Measurements from ENCODE around the gene CADM4. TPM values are rescaled to one million over a fixed set of nuclear protein-coding genes. Genes with fewer than 3 reads are reported as not detected.

CADM4 gene
- total and polyA plus RNA-seq, 10 of the 15 experiments (the other 5 are each of a cell fraction or from before 2014, with no cell fraction given) = 0.04 to 0.12 (median 0.08) TPM; not detected in 5

DNA sequence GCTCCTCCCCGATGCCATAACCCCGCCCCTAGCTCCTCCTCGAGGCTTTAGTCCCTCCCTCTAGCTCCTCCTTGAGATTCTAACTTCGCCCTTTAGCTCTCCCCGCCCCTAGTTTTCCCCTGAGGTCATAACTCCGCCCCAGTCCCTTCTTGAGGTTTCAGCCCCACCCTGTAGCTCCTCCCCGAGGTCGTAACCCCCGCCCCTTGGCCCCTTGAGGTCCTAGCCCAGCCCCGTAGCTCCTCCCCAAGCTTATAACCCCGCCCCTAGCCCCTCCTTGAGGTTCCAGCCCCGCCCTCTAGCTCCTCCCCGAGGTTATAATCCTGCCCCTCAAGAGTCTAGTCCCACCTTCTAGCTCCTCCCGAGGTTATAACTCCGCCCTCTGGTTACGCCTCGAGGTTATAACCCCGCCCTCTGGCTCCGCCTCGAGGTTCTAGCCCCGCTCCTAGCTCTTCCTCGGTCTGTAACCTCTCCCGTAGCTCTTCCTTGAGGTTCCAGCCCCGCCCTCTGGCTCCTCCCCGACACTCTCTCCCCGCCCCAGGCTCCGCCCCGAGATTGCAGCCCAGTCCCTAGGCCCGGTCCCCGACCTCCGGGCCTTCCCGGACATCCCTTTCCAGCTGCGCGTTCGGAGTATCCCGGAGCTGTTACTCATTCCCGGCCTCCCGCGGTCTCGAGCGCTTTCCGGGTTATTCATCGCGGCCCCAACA is 28.9 kb upstream of the CADM4 start (continued):
- TF ChIP-seq, protein P1, sequence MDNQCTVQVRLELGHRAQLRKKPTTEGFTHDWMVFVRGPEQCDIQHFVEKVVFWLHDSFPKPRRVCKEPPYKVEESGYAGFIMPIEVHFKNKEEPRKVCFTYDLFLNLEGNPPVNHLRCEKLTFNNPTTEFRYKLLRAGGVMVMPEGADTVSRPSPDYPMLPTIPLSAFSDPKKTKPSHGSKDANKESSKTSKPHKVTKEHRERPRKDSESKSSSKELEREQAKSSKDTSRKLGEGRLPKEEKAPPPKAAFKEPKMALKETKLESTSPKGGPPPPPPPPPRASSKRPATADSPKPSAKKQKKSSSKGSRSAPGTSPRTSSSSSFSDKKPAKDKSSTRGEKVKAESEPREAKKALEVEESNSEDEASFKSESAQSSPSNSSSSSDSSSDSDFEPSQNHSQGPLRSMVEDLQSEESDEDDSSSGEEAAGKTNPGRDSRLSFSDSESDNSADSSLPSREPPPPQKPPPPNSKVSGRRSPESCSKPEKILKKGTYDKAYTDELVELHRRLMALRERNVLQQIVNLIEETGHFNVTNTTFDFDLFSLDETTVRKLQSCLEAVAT (IDR thresholded peaks at IDR 0.05) = no peak
- TF ChIP-seq, protein P2, sequence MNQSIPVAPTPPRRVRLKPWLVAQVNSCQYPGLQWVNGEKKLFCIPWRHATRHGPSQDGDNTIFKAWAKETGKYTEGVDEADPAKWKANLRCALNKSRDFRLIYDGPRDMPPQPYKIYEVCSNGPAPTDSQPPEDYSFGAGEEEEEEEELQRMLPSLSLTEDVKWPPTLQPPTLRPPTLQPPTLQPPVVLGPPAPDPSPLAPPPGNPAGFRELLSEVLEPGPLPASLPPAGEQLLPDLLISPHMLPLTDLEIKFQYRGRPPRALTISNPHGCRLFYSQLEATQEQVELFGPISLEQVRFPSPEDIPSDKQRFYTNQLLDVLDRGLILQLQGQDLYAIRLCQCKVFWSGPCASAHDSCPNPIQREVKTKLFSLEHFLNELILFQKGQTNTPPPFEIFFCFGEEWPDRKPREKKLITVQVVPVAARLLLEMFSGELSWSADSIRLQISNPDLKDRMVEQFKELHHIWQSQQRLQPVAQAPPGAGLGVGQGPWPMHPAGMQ (IDR thresholded peaks at IDR 0.05; ENCODE audit: borderline replicate concordance) = no peak

DNA sequence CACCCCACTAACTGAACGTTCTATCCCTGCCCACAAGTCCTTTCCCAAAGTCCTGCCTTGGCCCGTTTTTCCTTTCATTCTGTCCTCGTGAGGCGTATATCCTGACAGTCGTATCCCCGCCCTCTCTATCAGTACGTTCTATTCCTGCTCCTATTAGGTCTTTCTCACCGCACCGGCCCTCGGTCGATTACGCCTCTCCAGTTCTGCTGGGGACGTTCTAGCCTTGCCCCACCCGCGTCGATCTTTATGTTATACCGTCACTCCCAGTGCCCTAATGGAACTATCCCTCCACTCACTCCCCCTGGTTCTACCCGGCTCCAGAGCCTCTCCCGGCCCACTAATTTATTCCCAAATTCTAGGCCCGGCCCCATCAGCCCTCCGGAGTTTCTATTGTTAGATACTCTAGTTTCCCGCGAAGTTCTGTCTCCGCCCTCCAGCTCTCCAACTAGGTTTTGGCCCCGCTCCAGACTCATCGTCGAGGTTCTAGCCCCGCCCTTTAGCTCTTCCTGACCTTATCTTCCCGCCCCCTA is 28.3 kb upstream of the CADM4 start:
- in situ Hi-C loops (cut with MboI) (no loop called here), intact Hi-C loops (cut with micrococcal nuclease; ENCODE audit: unreplicated experiment) (loop anchor here (2.0 to 5.0 kb wide), 3 partner anchors 57 to 111 kb away; no protein-coding TSS in a partner anchor)
- no peak for FAIRE-seq
- no peak overlapping the region for H3K27ac ChIP-seq (ENCODE audit: control insufficient read depth, insufficient read depth)
- no peaks in the 10 kb centered on the region for H3K27me3 ChIP-seq (replicated peaks in 1 of 2; ENCODE audit: control insufficient read depth in 2 of 2, insufficient read depth in 2 of 2, low read length in 1 of 2)
- H3K4me1 ChIP-seq (ENCODE audit: control insufficient read depth, insufficient read depth, low read length) = peaks cover 14% of the 10 kb centered on the region
- ChIA-PET POLR2A (interaction anchor here (0.6 to 1.6 kb wide), 19 partner anchors 10 to 267 kb away, joined by 3 to 13 read pairs (median 5); partner anchors contain the start of genes IRGQ, SMG9, ZNF45 and ZNF575), RAD21 (ENCODE audit: unreplicated experiment) (interaction anchor here (0.6 to 2.9 kb wide), 48 partner anchors 8 to 427 kb away, joined by 3 to 86 read pairs (median 4); partner anchors contain the start of genes IRGQ, KCNN4, PHLDB3 and SMG9), CTCF (interaction anchor here (0.6 to 2.8 kb wide), 43 partner anchors 9 to 283 kb away, joined by 3 to 55 read pairs (median 4); partner anchors contain the start of genes IRGQ, KCNN4, SMG9 and XRCC1), SMC1A (ENCODE audit: uncharacterized antibody, unreplicated experiment) (interaction anchor here (0.5 to 3.3 kb wide), 33 partner anchors 9 to 427 kb away, joined by 3 to 43 read pairs (median 4); partner anchors contain the start of genes IRGQ, KCNN4, ZNF224 and ZNF45)
- DNase-seq (ENCODE audit: low read depth, low spot score) = no peak
- H3K36me3 ChIP-seq (ENCODE audit: control insufficient read depth in 2 of 2, insufficient read depth in 2 of 2, low read length in 1 of 2) = no peaks in the 10 kb centered on the region
- H2AFZ ChIP-seq (ENCODE audit: control insufficient read depth, low read depth, low read length) = peak overlapping the region; percentile 62
- H4K20me1 ChIP-seq (ENCODE audit: control insufficient read depth, insufficient read depth) = no peaks in the 10 kb centered on the region
- H3K9ac ChIP-seq (ENCODE audit: control insufficient read depth, insufficient read depth, low read length) = peak overlapping the region; percentile 38; the same call in 1 of the 2 replicates
- H3K79me2 ChIP-seq (ENCODE audit: control insufficient read depth, insufficient read depth, low read length) = no peaks in the 10 kb centered on the region
- 66% methylated on average over 29 of the region's 29 CpGs for WGBS (ENCODE audit: insufficient coverage, insufficient replicate concordance, low lambda C conversion rate, missing lambda C conversion rate)
- BruUV-seq (replicated peaks) = no TSS peak
- H3K9me3 ChIP-seq (replicated peaks; ENCODE audit: control insufficient read depth, insufficient read depth, low read length) = no peaks in the 10 kb centered on the region
- peak overlapping the region; percentile 59 for H3K4me3 ChIP-seq
- peak overlapping the region; percentile 85 for H3K4me2 ChIP-seq (ENCODE audit: control insufficient read depth, insufficient read depth)
- ATAC-seq = no peak
- TF ChIP-seq CREB1 (IDR thresholded peaks at IDR 0.05; ENCODE audit: low read depth) (0 out of 2 replicates have a peak, but pooled peaks have one; percentile 26), RBBP5 (conservative IDR thresholded peaks at IDR 0.05) (no peak), EGR1 (IDR thresholded peaks at IDR 0.05; ENCODE audit: borderline replicate concordance in 1 of 2, low read depth in 2 of 2, low read length in 2 of 2) (no peak), CBFB (IDR thresholded peaks at IDR 0.05; ENCODE audit: low read depth) (no peak), SP1 (IDR thresholded peaks at IDR 0.05; ENCODE audit: low read depth, low read length) (peak; percentile 5), SREBF1 (IDR thresholded peaks at IDR 0.05; ENCODE audit: low read length) (no peak), NFXL1 (IDR thresholded peaks at IDR 0.05; ENCODE audit: borderline replicate concordance) (no peak), MEF2B (IDR thresholded peaks at IDR 0.05; ENCODE audit: partially characterized antibody, poor library complexity, severe bottlenecking) (peak; percentile 26), RB1 (IDR thresholded peaks at IDR 0.05; ENCODE audit: borderline replicate concordance) (no peak)
- TF ChIP-seq, protein P3, sequence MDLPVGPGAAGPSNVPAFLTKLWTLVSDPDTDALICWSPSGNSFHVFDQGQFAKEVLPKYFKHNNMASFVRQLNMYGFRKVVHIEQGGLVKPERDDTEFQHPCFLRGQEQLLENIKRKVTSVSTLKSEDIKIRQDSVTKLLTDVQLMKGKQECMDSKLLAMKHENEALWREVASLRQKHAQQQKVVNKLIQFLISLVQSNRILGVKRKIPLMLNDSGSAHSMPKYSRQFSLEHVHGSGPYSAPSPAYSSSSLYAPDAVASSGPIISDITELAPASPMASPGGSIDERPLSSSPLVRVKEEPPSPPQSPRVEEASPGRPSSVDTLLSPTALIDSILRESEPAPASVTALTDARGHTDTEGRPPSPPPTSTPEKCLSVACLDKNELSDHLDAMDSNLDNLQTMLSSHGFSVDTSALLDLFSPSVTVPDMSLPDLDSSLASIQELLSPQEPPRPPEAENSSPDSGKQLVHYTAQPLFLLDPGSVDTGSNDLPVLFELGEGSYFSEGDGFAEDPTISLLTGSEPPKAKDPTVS (IDR thresholded peaks at IDR 0.05; ENCODE audit: low read depth, low read length) = no peak
- TF ChIP-seq, protein P4, sequence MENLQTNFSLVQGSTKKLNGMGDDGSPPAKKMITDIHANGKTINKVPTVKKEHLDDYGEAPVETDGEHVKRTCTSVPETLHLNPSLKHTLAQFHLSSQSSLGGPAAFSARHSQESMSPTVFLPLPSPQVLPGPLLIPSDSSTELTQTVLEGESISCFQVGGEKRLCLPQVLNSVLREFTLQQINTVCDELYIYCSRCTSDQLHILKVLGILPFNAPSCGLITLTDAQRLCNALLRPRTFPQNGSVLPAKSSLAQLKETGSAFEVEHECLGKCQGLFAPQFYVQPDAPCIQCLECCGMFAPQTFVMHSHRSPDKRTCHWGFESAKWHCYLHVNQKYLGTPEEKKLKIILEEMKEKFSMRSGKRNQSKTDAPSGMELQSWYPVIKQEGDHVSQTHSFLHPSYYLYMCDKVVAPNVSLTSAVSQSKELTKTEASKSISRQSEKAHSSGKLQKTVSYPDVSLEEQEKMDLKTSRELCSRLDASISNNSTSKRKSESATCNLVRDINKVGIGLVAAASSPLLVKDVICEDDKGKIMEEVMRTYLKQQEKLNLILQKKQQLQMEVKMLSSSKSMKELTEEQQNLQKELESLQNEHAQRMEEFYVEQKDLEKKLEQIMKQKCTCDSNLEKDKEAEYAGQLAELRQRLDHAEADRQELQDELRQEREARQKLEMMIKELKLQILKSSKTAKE (IDR thresholded peaks at IDR 0.05; ENCODE audit: low read depth, poor library complexity, severe bottlenecking) = peak; percentile 25
